HG02870 (cell line): Measurements from ENCODE around the gene PLOD3.

ENCODE experiments used
- ATAC-seq: cut with Tn5 transposase; IDR thresholded peaks from one replicate; pipeline ENCODE4 v1.9.1; 2021; ENCODE audit warnings: mild to moderate bottlenecking, moderate library complexity; ENCODE audit not compliant: unreplicated experiment

The PLOD3 gene

DNA sequence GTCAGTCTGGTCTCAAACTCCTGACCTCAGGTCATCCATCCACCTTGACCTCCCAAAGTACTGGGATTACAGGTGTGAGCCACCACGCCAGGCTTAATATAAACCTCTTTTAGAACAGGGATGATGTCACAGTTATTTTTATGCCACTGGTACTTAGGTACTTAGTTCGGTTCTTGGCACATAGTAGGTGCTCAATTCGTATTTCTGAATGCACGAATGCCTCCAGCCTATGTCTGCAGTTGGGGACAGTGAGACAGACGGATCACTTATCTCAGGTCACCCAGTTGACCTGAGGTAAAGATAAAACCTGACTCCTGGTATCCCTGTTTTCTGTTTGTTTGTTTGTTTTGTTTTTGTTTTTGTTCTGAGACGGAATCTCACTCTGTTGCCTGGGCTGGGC is 31.2 kb downstream of the PLOD3 start:
- ATAC-seq = no peak

DNA sequence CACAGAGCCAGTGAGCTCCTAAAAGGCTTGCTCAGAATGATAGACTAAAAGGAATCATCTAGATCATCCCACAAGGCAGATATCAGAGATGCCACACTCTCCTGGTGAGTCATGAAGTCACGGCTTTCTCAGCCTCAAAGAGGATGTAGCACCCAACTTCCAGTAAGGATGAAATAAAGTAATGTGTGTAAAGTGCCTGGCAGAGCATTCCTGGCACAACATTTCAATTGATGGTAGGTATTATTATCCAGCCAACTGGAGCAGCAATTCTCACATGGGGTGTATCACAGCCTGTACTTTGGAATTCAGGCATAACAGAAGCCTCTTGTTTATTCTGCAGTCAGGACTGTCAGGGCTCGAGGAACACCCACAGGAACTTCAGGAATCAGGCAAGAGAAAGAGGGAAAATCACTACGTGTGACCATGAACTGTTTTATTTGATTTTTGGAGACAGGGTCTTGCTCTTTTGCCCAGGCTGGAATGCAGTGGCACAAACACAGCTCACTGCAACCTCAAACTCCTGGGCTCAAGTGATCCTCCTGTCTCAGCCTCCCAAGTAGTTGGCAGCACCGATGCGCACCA is 32.0 kb downstream of the PLOD3 start:
- no peak for ATAC-seq

DNA sequence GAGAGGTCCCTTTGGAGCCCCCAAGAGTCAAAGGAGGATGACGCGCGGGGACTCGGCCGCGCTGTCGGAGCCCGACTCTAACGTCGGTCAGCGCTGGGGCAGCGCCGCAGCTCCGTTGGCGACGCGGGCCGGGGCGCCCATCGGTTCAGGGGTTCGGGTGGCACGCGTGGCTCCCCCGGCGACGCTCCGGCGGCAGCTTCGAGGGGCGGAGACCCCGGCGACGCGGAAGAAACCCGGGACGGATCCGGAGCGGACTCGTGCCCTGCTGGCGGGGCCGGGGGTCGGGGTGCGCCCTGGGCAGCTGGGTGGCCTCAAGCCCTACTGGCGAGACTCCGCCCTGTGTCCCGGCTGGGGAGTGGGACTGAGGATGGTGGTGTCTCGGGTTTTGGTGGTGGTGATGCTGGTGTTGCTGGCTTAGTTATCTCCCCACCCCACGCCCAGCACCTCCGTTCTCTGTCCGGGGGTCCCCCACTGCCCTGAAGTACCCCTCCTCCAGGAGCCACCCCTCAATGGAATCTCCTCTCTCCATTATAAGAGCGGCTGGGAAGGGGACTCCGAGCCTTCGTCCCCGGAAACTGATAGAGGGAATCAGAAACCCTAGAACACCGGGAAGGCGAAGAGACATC is 37.1 kb downstream of the PLOD3 start, which contains the start of gene NAT16:
NAT16 (minus strand) TSS at position 164 of the 626 bp plus-strand sequence. CDS start 5,486 bp downstream, outside the sequence.
- no peak for ATAC-seq

DNA sequence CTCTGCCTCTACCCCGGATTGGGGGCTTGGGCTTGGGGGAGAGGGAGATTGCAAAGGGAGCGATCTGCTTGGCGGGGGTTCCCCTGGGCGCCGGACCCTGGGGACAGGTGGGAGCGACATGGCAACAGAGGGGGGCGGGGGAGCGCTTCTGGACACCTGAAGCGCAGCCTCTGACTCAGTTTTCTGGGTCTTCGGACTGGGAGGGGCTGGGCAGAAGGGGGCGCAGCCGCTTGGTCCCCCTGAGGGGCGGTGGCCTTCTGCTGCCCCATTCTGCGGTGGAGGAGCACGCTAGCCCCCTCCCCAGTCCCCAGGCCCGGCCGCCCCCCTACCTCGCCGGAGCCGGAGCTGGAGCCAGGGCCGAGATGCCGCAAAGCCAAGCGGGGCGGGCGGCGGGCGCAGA is 37.7 kb downstream of the PLOD3 start:
- no peak for ATAC-seq

DNA sequence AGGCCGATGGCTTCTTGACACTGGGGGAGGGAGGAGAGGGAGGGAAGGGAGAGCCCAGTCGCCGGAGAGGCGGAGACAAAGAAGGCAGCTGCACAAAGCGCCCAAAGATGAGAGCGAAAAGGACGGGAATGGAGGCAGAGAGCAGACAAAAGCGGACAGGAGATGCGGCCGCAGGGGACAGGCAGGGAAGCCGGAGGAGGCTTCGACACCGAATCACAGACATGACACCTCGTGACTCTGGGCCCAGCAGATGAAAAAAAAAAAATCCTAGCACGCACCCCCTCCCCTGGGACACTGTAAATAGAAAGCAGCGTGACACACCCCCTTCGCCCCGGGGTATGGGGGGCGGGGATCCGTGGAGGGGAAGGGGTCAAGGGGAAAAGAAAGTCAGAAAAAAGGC is 38.3 kb downstream of the PLOD3 start:
- no peak for ATAC-seq

DNA sequence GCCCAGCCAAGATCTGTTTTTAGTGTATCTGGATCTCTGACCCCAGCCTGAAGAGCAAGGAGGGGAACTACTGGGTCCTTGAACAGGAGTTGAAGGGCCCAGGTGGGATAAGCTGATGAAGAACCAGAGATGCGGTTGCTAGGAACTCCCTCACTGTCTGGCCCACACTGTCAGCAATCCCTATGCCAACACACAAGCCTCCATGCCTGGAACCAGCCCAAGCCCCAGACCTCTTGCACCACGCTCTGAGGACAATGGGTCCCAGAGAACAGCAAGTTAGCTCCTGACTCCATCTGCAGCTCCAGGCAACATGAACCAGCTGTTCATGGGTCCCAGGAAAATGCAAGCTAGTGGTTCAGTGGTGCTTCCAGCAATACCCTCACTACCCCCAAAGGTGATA is 39.7 kb downstream of the PLOD3 start:
- no peak for ATAC-seq

DNA sequence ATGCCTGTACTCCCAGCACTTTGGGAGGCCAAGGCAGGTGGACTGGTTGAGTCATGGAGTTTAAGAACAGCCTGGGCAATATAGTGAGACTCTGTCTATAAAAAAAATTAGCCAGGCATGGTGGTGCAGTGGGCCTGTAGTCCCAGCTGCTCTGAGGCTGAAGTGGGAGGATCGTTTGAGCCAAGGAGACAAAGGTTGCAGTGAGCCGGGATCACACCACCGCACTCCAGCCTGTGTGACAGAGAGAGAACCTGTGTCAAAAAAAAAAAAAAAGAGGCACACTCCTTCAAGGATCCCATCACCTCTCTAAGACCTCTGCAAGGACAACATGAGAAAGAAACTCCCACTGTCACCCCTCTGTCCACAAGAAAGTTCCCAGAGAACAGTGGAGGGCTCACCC is 41.7 kb downstream of the PLOD3 start:
- no peak for ATAC-seq

DNA sequence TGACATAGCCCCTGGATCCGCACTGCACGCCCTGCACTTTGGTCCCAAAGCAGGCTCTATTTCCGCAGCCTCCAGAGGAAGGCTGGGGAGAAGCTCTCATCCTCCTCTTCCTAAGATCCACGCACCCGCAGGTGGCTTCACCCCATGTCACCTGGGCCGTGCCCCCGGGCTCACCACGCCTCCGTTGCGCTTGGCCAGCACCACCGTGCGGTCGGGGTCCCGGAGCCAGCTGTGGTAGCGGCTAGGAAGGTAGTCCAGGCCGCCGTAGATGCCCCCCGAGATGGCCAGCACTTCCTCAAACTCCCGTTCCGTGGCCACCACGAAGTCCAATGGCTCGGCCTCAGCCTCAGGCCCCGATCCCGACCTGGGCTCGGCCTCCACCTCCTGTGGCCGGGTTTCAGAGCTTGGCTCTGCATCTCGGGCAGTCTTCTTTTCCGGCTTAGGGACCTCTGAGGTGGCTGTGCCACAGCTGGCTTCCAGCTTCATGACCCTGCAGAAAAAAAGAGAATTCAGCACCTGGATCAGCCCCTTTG is 43.0 kb downstream of the PLOD3 start:
- no peak for ATAC-seq

DNA sequence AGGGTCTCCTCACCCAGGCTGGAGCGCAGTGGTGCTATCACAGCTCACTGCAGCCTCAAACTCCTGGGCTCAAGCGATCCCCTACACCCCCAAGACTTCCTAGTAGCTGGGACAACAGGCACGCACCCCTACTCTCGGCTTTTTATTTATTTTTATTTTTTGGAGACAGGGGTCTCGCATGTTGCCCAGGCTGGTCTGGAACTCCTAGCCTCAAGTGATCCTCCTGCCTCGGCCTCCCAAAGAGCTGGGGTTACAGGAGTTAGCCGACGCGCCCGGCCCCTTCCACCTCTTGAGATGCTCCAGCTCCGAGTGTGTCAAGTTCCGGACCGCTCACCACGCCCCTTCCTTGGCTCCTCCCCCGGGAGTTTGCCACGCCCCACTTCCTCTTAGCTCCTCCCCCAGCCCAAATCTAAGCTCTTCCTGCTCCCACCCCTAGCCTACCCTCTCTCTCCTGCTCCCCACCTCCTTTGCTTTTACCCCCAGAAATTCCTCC is 43.6 kb downstream of the PLOD3 start:
- no peak for ATAC-seq

DNA sequence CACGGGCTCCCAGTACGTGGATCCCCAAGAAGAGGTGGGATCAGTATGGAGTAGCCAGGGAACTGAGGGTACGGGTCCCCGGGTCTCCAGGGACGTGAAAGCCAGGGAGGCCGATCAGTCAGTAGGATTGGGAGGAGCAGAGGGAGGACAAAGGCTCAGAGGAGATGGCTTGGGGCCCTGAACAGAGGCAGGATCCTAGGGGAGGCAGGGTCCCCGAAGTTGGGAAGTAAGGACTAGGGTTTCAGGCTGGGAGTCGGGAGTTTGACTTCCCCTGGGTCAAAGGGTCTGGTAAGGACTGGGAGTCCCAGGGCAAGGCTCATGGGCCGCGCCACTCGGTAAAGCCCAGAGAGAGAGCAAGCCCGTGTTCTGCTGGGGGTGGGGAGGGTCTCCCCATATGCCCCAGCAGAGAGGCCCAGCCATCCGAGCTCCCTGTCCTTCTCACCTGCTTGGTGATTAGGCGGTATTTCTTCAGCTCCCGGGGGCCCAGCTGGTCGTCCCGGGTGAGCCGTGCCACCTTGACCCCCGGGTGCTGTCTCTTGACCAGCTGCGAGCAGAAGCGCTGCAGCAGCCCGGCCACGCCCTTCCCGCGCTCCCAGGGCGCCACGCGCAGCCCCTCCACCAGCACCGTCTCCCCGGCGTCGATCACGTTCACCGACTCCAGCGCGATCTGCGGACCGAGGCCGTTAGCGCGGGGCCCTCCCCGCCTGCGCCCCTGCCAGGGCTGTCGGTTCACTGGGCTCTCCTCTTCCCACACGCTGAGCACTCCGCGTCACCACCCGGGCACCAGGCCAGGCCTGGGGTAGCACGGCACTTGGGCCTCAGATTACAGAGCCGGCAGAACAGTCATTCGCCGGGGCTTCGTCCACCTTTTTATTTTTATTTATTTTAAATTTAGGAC is 44.3 kb downstream of the PLOD3 start:
- ATAC-seq = no peak

DNA sequence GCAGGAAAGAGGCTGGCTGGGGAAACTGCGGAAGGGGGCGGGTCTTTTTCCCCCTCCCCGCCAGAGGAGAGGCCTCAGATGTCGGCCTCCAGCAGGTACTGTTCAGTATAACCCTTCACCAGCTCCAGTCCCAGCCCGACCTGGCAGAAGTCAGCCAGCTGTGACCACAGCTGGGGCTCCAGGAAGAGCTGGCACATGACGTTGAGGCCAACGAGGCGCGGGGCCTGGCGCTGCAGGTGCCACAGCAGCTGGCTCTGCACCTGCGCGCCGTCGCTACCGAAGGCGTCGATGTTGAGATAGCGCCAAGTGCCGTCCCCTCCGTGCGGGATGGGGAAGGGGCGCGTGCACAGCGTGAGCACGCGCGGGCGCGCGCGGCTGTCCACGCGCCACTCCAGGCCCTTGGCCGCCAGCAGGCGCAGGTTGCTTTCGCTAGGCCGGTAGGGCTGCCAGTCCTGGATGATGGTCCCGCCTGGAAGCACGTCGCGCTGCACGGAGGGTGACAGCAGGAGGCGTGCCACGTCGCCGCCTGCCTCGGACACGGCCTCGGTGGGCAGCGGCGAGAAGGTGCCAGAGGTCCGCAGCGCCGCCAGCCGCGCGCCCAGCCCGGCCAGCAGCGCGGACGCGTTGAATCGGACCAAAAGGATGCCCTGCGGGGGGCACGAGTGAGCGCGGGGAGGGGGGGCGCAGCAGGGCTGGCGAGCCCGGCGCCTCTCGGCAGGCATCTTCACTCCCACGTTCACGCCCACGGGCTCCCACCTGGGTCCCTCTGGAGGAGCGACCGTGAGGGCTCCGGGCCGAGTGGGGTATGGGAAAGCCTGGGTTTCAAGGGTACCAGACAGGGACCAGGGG is 45.2 kb downstream of the PLOD3 start:
- ATAC-seq = no peak

DNA sequence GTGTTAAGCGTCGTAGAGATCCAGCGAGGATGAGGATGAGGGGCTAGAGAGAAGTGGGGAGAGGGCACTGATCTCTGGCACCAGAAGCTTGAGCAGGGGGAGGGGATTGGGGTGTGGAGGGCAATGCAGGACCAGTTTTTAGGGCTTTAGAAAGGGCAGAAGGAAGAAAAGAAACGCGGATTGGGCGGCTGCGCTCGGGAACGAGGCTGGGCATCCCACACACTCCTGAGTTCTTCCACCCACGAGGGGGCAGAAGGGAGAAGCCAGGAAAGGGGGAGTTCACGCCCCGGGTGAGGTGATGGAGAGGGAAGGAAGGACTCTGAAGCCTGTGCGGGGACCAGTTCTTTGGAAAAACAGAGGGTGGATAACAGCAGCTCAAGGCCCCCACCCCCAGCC is 45.9 kb downstream of the PLOD3 start:
- ATAC-seq = no peak

DNA sequence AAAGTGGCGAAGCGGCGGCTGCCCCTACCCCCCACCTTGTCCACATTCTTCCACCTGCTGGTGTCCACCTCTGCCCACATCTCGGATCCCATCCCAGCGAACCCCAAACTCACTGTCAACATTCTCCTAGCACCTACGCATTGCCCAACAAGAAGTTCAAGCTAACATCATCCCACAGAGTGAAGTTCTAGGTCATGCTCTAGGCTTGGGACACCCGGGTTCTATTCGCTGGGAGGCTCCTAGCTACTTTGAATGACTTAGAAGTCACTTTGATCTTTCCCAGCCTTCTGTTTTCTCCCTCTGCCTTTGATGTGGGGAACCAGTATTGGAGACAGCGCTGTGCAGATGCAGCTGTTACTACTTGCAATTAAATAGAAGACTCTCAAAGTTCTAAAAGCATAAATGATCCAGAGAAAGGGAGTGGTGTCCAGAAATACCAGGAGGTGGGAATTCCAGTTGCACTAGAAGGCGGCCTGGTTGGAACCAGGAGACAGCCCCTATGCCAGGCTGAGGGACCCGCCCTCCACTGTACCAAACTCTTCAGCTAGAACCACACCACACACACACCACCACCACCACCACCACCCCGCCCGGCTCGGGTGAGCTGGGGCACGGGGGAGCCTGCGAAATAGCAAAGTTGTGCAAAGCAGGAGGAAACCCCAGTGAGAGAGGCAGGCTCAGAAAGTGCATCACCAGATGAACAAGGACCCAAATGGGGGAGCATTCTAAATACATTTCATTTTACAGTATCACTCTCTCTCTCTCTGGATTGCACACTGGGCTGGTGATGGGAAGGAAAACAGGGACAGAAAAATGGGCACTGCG is 46.6 kb downstream of the PLOD3 start:
- no peak for ATAC-seq

DNA sequence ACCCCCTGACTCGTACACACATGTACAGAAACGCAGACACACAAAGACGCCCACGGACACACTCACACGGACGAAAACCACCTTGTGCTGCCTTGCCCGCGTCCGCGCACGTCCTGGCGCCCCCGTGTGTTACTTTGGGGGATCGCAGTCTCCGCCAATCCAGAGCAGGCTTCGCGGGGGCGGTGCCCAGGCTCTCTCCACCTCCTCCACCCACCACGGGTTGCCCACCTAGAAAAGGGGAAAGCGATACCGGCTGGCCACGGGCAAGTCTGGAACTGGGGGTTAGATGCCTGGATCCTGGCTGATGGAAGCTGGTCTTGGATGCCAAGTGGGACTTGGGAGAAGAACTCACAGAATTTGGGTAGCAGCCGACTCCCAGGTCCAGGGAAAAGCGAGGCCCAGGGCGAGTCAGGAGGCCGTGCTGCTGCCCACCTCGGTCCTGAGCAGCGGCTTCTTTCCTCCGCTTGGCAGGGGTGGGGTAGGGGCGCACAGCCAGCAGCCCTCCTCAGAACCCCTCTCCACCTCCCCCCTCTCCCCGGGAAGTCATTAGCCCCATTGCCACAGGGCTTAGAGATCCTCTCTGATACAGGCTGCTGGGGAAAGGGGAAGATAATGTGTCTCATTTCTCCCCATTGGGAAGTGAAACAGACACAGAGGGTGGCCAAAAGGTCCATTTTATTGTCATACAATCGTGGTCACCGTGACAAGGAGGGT is 47.4 kb downstream of the PLOD3 start:
- no peak for ATAC-seq

DNA sequence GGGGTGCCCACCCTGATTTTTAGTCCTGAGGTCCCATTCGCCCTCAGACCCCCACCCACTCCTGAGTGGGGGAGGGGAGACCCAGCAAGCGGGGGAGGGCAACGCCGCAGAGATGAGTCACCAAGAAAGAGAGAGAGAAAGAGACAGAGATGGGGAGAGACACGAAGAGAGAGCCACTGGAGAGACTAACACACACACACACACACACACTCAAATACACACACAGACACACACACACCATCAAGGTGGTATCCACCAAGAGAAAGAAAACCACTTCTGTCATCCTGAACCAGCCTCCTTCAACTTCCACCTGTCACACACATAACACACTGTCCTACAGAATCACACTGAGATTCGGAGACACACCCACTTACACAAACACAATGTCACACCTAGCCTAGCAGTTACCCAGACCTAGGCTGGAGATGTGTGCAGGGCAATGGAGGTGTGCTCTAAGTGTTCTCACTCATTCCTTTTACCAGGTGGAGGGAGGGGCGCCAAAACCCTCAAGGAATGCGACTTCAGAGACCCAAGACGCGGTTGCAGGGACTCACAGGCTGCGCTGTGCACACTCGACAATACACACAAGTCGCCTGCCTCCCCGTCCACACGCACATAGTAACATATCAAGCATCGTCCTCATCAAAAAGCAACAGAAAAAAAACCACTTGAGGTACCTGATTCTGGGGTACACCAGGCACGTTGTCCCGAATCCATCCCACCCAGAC is 48.1 kb downstream of the PLOD3 start:
- no peak for ATAC-seq

DNA sequence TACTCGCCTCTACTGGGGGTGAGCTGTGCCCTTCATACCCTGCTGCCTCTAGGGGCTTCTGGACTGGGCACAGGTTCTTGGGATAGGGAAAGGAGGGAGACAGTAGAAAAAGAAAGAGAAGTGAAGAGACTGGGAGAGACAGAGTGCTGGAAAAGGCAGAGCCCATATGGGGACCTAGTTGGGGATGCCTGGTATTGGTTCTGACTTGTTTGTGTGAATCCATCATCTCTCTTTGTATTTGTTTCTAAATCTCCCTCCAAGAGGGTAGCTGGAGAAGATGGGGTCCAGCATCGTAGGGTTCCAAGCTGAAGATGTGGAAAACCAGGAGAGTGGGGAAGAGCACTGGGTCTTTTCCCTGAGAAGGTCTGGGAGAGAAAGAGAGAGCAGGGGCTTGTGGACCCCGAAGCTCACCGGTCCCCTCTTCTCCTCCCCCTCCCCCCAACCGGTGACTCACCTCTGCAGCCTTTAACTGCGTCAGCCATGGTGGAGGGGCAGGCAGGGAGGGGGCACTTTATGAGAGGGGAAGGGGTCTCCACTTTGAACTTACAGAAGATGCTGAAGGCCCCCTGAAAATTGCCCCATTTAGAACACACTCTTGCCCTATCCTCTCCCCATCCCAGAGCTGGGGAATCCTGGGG is 48.9 kb downstream of the PLOD3 start:
- no peak for ATAC-seq

DNA sequence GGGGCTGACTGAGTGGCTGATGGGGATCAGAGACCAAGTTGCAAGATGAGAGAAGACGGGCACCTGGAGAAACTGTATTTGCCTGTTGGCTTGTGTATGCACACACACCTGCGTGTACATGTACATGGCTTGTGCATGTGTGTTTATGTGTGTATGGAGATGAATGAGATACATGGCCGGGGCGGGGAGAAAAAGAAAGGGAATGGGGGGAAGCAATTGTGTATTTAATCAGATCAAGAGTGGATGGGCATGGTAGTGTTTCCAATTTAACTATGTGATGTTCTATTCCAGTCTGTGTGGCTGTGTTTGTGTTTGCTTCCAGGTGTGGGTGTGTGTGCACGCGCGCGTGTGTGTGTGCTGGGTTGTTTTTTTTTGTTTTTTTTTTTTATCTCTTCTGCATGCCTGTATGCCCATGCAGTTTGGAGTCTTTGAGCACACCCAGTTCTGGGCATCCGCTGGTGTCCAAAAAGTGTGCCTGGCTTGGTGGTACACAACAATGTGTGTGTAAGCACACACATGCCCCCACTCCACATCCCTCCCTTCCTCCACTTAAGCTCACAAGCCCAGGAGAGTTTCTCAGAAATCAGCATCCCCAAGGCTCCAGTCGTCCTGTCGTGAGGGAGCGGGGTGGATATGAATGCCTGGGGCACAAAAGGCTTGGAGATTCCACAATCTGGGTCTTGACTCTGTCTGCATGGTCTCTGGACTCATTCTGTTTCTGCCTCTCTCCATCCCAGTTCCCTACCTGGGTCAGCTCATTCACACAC is 49.6 kb downstream of the PLOD3 start:
- no peak for ATAC-seq
